Gastrocnemius medialis (tissue), 4 donors: ENCODE results near the gene PDZRN3.

Experiments
- CTCF ChIP-seq, 5 experiments: fragments of 450-650 bp in 3 of 5; fragments of 200-600 bp in 2 of 5; sonication (generic) in 2 of 5; IDR thresholded peaks in 4 of 5; conservative IDR thresholded peaks in 1 of 5; 1 replicate in 4 of 5; 2 replicates in 1 of 5; pipeline ENCODE4 v1.5.1; 2016 to 2019; ENCODE audit warnings: antibody characterized with exemption in 5 of 5, mild to moderate bottlenecking in 3 of 5, moderate library complexity in 3 of 5
- POLR2A ChIP-seq, 2 donors: fragments of 450-650 bp; IDR thresholded peaks; one replicate each; pipeline ENCODE4 v1.6.1; 2017; ENCODE audit warnings: antibody characterized with exemption in 2 of 2, mild to moderate bottlenecking in 2 of 2, moderate library complexity in 2 of 2

GRCh38 chr3:73361591-73361990 is 263.1 kb downstream of the PDZRN3 start:
- TF ChIP-seq CTCF (IDR thresholded peaks at IDR 0.05 in 4 of 5, conservative IDR thresholded peaks at IDR 0.05 in 1 of 5) (no peak), POLR2A (IDR thresholded peaks at IDR 0.05) (no peak)
